Parathyroid adenoma (tissue), 2 donors: ENCODE results near the gene HCFC2.

Experiments
- H2AFZ ChIP-seq: fragments of 300-600 bp; sonication (generic); one replicate; pipeline ENCODE4 v1.7.0; 2017; ENCODE audit warnings: antibody characterized with exemption, mild to moderate bottlenecking
- H3K27ac ChIP-seq: fragments of 300-600 bp; sonication (generic); one replicate; pipeline ENCODE4 v1.7.0; 2017
- H3K27me3 ChIP-seq: fragments of 300-600 bp; sonication (generic); one replicate; pipeline ENCODE4 v1.7.0; 2017; ENCODE audit warnings: low read length; ENCODE audit not compliant: control insufficient read depth, insufficient read depth
- H3K36me3 ChIP-seq: fragments of 300-600 bp; sonication (generic); one replicate; pipeline ENCODE4 v1.7.0; 2017; ENCODE audit warnings: low read length; ENCODE audit not compliant: control insufficient read depth, insufficient read depth
- H3K4me1 ChIP-seq: fragments of 300-600 bp; sonication (generic); one replicate; pipeline ENCODE4 v1.7.0; 2017; ENCODE audit warnings: control low read depth
- H3K4me2 ChIP-seq: fragments of 300-600 bp; sonication (generic); one replicate; pipeline ENCODE4 v1.7.0; 2017; ENCODE audit warnings: low read length
- H3K4me3 ChIP-seq: fragments of 300-600 bp; sonication (generic); one replicate; pipeline ENCODE4 v1.7.0; 2017; ENCODE audit warnings: low read depth, low read length
- H3K79me2 ChIP-seq: fragments of 300-600 bp; sonication (generic); one replicate; pipeline ENCODE4 v1.7.0; 2017; ENCODE audit warnings: control low read depth
- H3K9ac ChIP-seq: fragments of 300-600 bp; sonication (generic); one replicate; pipeline ENCODE4 v1.7.0; 2017; ENCODE audit warnings: mild to moderate bottlenecking
- H3K9me3 ChIP-seq: fragments of 300-600 bp; sonication (generic); one replicate; pipeline ENCODE4 v1.7.0; 2017; ENCODE audit warnings: low read length; ENCODE audit not compliant: control insufficient read depth
- CTCF ChIP-seq: fragments of 300-600 bp; sonication (generic); IDR thresholded peaks from one replicate; pipeline ENCODE4 v1.7.0; 2017; ENCODE audit warnings: antibody characterized with exemption, mild to moderate bottlenecking
- donor health status: primary hyperparathyroidism.

HCFC2 gene

GRCh38 chr12:104133866-104134265 lies 69.5 kb downstream of the HCFC2 start:
- no peak overlapping the region for H3K27ac ChIP-seq
- no peak overlapping the region for H2AFZ ChIP-seq
- H3K9ac ChIP-seq = no peak overlapping the region
- no peaks in the 10 kb centered on the region for H3K9me3 ChIP-seq
- peaks cover 27% of the 10 kb centered on the region for H3K4me1 ChIP-seq
- no peak for TF ChIP-seq CTCF
- H3K36me3 ChIP-seq = no peaks in the 10 kb centered on the region
- no peaks in the 10 kb centered on the region for H3K27me3 ChIP-seq
- peaks cover 24% of the 10 kb centered on the region for H3K79me2 ChIP-seq
- H3K4me3 ChIP-seq = no peak overlapping the region
- no peak overlapping the region for H3K4me2 ChIP-seq

GRCh38 chr12:104134882-104135281 lies 70.6 kb downstream of the HCFC2 start:
- Histone ChIP-seq H3K4me3 (no peak overlapping the region), H3K27ac (no peak overlapping the region)

GRCh38 chr12:104136577-104136976 lies 72.2 kb downstream of the HCFC2 start:
- peaks cover 25% of the 10 kb centered on the region for H3K4me1 ChIP-seq
- no peak for TF ChIP-seq CTCF
- peak overlapping the region; percentile 81 for H3K4me2 ChIP-seq
- H3K27me3 ChIP-seq = no peaks in the 10 kb centered on the region
- no peaks in the 10 kb centered on the region for H3K36me3 ChIP-seq
- H3K9me3 ChIP-seq = no peaks in the 10 kb centered on the region
- no peak overlapping the region for H3K9ac ChIP-seq
- H2AFZ ChIP-seq = no peak overlapping the region
- H3K4me3 ChIP-seq = peak overlapping the region; percentile 70
- peaks cover 24% of the 10 kb centered on the region for H3K79me2 ChIP-seq
- no peak overlapping the region for H3K27ac ChIP-seq

More at GRCh38 chr12:104134882-104135281, 70.6 kb downstream of the HCFC2 start:
- no peak overlapping the region for H2AFZ ChIP-seq
- no peak for TF ChIP-seq CTCF
- H3K9me3 ChIP-seq = no peaks in the 10 kb centered on the region
- H3K79me2 ChIP-seq = peaks cover 24% of the 10 kb centered on the region
- H3K4me2 ChIP-seq = no peak overlapping the region
- peaks cover 29% of the 10 kb centered on the region for H3K4me1 ChIP-seq
- H3K27me3 ChIP-seq = no peaks in the 10 kb centered on the region
- H3K36me3 ChIP-seq = no peaks in the 10 kb centered on the region
- no peak overlapping the region for H3K9ac ChIP-seq

GRCh38 chr12:104137001-104137901 lies 72.9 kb downstream of the HCFC2 start:
- Histone ChIP-seq H3K9ac (no peak overlapping the region), H3K4me2 (peak overlapping the region; percentile 81), H3K27me3 (no peaks in the 10 kb centered on the region), H2AFZ (peak overlapping the region; percentile 72), H3K79me2 (peaks cover 22% of the 10 kb centered on the region), H3K27ac (peak overlapping the region; percentile 71), H3K4me3 (peak overlapping the region; percentile 70), H3K36me3 (no peaks in the 10 kb centered on the region), H3K4me1 (peaks cover 19% of the 10 kb centered on the region), H3K9me3 (no peaks in the 10 kb centered on the region)
- no peak for TF ChIP-seq CTCF
